ENCODE data around the gene IL1RL2.

IL1RL2 gene

GRCh38 chr2:102197389-102198137, 10.7 kb downstream of the IL1RL2 start:
- no peak for DNase-seq

- DNase-seq: no peak
Measured at GRCh38 chr2:102200539-102200938, 13.7 kb downstream of the IL1RL2 start.

GRCh38 chr2:102204638-102205037, 17.8 kb downstream of the IL1RL2 start:
- no peak for DNase-seq

- no peak for DNase-seq
Measured at GRCh38 chr2:102206666-102207341, 20.0 kb downstream of the IL1RL2 start.

GRCh38 chr2:102208774-102209173, 22.0 kb downstream of the IL1RL2 start:
- DNase-seq: no peak

GRCh38 chr2:102209474-102209873, 22.7 kb downstream of the IL1RL2 start:
- DNase-seq: no peak

- DNase-seq: no peak
Measured at GRCh38 chr2:102217032-102217431, 30.2 kb downstream of the IL1RL2 start.

- no peak for DNase-seq
Measured at GRCh38 chr2:102224824-102225739, 38.3 kb downstream of the IL1RL2 start.

GRCh38 chr2:102226171-102226570, 39.3 kb downstream of the IL1RL2 start:
- DNase-seq: no peak

- no peak for DNase-seq
Measured at GRCh38 chr2:102226612-102227391, 40.0 kb downstream of the IL1RL2 start.

- no peak for DNase-seq
Measured at GRCh38 chr2:102229141-102229769, 42.4 kb downstream of the IL1RL2 start.

- no peak for DNase-seq
Measured at GRCh38 chr2:102230410-102230909, 43.6 kb downstream of the IL1RL2 start.

- no peak for DNase-seq
Measured at GRCh38 chr2:102233132-102233884, 46.5 kb downstream of the IL1RL2 start.

GRCh38 chr2:102235042-102235473, 48.2 kb downstream of the IL1RL2 start:
- DNase-seq: no peak

- no peak for DNase-seq
Measured at GRCh38 chr2:102235491-102235890, 48.7 kb downstream of the IL1RL2 start.

- no peak for DNase-seq
Measured at GRCh38 chr2:102236132-102236531, 49.3 kb downstream of the IL1RL2 start.

- no peak for DNase-seq
Measured at GRCh38 chr2:102237176-102237575, 50.4 kb downstream of the IL1RL2 start.

- DNase-seq: no peak
Measured at GRCh38 chr2:102238039-102238756, 51.4 kb downstream of the IL1RL2 start.

- DNase-seq: no peak
Measured at GRCh38 chr2:102238778-102239177, 52.0 kb downstream of the IL1RL2 start.

- DNase-seq: no peak
Measured at GRCh38 chr2:102239344-102239743, 52.5 kb downstream of the IL1RL2 start.
